Suprapubic skin (tissue), 3 donors: ENCODE data around the gene MDFIC.

ENCODE experiments used
- POLR2AphosphoS5 ChIP-seq, 3 donors: sonication (generic); formaldehyde crosslinking; IDR thresholded peaks; one replicate each; pipeline ENCODE4 v1.6.1; 2017; ENCODE audit warnings: antibody characterized with exemption in 3 of 3
- TF ChIP-seq, protein P1 (sequence below), 2 donors: fragments of 200-600 bp in 1 of 2; fragments of 450-650 bp in 1 of 2; sonication (generic) in 1 of 2; IDR thresholded peaks; one replicate each; pipeline ENCODE4 v1.5.1; 2016 to 2019; ENCODE audit warnings: antibody characterized with exemption in 2 of 2, mild to moderate bottlenecking in 1 of 2, moderate library complexity in 1 of 2

DNA sequence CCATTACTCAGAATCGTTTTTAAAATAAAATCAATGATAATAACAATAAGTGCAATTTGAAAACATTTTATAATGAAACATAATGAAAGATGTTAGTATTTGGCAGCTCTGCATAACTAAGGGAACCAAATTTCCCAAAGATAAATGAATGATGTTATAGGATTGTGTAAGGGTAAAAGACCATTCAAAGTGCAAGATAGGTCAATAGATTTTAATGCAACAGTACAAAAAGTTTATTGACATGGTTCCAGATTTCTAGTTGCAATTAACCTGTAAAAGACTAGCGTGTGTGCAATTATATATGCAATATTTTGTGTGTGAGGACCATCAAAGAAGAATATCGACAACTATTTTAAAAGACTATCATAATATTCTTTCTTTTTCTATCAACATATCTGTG lies 122.3 kb downstream of the MDFIC start:
- TF ChIP-seq, protein P1, sequence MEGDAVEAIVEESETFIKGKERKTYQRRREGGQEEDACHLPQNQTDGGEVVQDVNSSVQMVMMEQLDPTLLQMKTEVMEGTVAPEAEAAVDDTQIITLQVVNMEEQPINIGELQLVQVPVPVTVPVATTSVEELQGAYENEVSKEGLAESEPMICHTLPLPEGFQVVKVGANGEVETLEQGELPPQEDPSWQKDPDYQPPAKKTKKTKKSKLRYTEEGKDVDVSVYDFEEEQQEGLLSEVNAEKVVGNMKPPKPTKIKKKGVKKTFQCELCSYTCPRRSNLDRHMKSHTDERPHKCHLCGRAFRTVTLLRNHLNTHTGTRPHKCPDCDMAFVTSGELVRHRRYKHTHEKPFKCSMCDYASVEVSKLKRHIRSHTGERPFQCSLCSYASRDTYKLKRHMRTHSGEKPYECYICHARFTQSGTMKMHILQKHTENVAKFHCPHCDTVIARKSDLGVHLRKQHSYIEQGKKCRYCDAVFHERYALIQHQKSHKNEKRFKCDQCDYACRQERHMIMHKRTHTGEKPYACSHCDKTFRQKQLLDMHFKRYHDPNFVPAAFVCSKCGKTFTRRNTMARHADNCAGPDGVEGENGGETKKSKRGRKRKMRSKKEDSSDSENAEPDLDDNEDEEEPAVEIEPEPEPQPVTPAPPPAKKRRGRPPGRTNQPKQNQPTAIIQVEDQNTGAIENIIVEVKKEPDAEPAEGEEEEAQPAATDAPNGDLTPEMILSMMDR (IDR thresholded peaks at IDR 0.05): no peak
- no peak for TF ChIP-seq POLR2AphosphoS5 (IDR thresholded peaks at IDR 0.05)
